ENCODE measurements around the gene METTL8. TPM values are rescaled to one million over a fixed set of nuclear protein-coding genes. Genes with fewer than 3 reads are reported as not detected.

Gene METTL8
- total RNA-seq, 1 experiment from 2014 or later, result 34.4 TPM

GRCh38 chr2:171480908-171481307, 47.1 kb upstream of the METTL8 start:
- Histone ChIP-seq H3K4me2 (ENCODE audit: low read length) (no peak overlapping the region), H4K20me1 (ENCODE audit: insufficient read depth) (no peaks in the 10 kb centered on the region), H2AFZ (ENCODE audit: low read depth, low read length, poor library complexity, severe bottlenecking) (no peak overlapping the region), H3K36me3 (ENCODE audit: control insufficient read depth in 1 of 2, insufficient read depth in 2 of 2, low read length in 2 of 2) (no peaks in the 10 kb centered on the region), H3K9me2 (ENCODE audit: insufficient read depth) (no peaks in the 10 kb centered on the region), H3K4me3 (replicated peaks in 1 of 2; ENCODE audit: low read depth in 1 of 2, low read length in 2 of 2) (no peak overlapping the region), H3K9me3 (ENCODE audit: control insufficient read depth in 1 of 2, insufficient read depth in 1 of 2, low read depth in 1 of 2, low read length in 2 of 2) (no peaks in the 10 kb centered on the region), H3K79me2 (ENCODE audit: insufficient read depth, low read length) (no peaks in the 10 kb centered on the region), H3K4me1 (ENCODE audit: control insufficient read depth in 1 of 2, insufficient read depth in 2 of 2, low read length in 2 of 2) (no peaks in the 10 kb centered on the region), H3K9ac (ENCODE audit: low read length) (no peak overlapping the region), H3K27me3 (ENCODE audit: insufficient read depth, low read length) (no peaks in the 10 kb centered on the region), H3K27ac (ENCODE audit: low read depth, low read length) (no peak overlapping the region)
- no peak for TF ChIP-seq EZH2phosphoT487 (IDR thresholded peaks at IDR 0.05; ENCODE audit: borderline replicate concordance)
- TF ChIP-seq POLR2AphosphoS5 (IDR thresholded peaks at IDR 0.05; ENCODE audit: low read depth, low read length), result no peak
- no peak for TF ChIP-seq SRF (IDR thresholded peaks at IDR 0.05; ENCODE audit: low read depth)
- no peak for TF ChIP-seq ZFX (IDR thresholded peaks at IDR 0.05)
- TF ChIP-seq EZH2 (IDR thresholded peaks at IDR 0.05), result no peak
- no TSS peak for BruUV-seq (replicated peaks)
- ChIA-PET CTCF (no interaction called here), RAD21 (ENCODE audit: low non-redundant PET in 1 of 2, low total read pairs in 2 of 2, uncharacterized antibody in 2 of 2, unreplicated experiment in 2 of 2) (no interaction called here), POLR2A (no interaction called here)
- DNase-seq (ENCODE audit: low read depth, low spot score), result no peak
- ATAC-seq, result no peak
- intact Hi-C loops (cut with micrococcal nuclease), result no loop called here

DNA sequence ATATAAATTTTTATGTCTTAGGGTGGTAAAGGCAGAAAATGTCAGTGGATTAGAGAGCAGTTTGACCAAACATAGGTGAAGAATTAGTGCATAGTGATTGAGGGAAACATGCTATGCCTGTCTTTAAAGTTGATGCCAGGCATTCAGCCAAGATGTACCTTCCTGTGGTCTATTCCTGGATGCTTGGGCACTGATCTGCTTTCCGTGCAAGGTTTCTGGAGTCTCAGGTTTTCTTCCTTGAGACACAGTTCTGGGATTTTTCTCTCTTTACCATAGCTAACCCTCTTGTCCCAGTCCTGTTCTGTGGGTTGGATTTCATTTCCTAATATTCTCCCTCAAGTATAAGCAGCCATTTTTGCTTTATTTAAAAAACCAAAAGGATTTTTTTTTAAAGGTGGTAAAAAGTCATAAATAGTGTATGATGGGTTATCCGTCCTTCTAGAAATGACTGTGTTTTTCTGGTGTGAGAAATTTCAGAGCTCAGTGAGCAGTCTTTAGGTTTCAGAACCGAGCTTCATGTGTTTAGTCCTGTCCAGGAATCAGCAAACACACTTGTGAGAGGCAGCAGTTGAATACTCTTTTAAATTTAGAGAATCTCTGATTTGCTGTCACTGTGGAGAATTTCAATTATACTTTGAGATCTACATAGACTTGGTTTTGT, 45.5 kb upstream of the METTL8 start:
- no peak overlapping the region for H2AFZ ChIP-seq (ENCODE audit: low read depth, low read length, poor library complexity, severe bottlenecking)
- H3K9me2 ChIP-seq (ENCODE audit: insufficient read depth), result no peaks in the 10 kb centered on the region
- no peaks in the 10 kb centered on the region for H3K4me1 ChIP-seq (ENCODE audit: control insufficient read depth in 1 of 2, insufficient read depth in 2 of 2, low read length in 2 of 2)
- H4K20me1 ChIP-seq (ENCODE audit: insufficient read depth), result no peaks in the 10 kb centered on the region
- no TSS peak for BruUV-seq (replicated peaks)
- RAD21 ChIA-PET (ENCODE audit: low non-redundant PET in 1 of 2, low total read pairs in 2 of 2, uncharacterized antibody in 2 of 2, unreplicated experiment in 2 of 2), result no interaction called here
- H3K9ac ChIP-seq (ENCODE audit: low read length), result no peak overlapping the region
- no peak overlapping the region for H3K4me2 ChIP-seq (ENCODE audit: low read length)
- H3K36me3 ChIP-seq (ENCODE audit: control insufficient read depth in 1 of 2, insufficient read depth in 2 of 2, low read length in 2 of 2), result no peaks in the 10 kb centered on the region
- H3K79me2 ChIP-seq (ENCODE audit: insufficient read depth, low read length), result no peaks in the 10 kb centered on the region
- H3K27me3 ChIP-seq (ENCODE audit: insufficient read depth, low read length), result no peaks in the 10 kb centered on the region
- TF ChIP-seq CEBPB (IDR thresholded peaks at IDR 0.05; ENCODE audit: low read depth) (no peak), JUND (IDR thresholded peaks at IDR 0.05) (no peak), FOSL1 (IDR thresholded peaks at IDR 0.05; ENCODE audit: low read depth) (no peak), TCF7L2 (IDR thresholded peaks at IDR 0.05; ENCODE audit: borderline replicate concordance, extremely low read depth, insufficient read depth, insufficient read length) (no peak), EZH2phosphoT487 (IDR thresholded peaks at IDR 0.05; ENCODE audit: borderline replicate concordance) (no peak), EGR1 (IDR thresholded peaks at IDR 0.05; ENCODE audit: low read depth) (no peak), REST (IDR thresholded peaks at IDR 0.05; ENCODE audit: low read depth) (no peak), EZH2 (IDR thresholded peaks at IDR 0.05) (no peak)
- H3K4me3 ChIP-seq (replicated peaks in 1 of 2; ENCODE audit: low read depth in 1 of 2, low read length in 2 of 2), result no peak overlapping the region
- ATAC-seq (no peak), DNase-seq (ENCODE audit: low read depth, low spot score) (no peak)
- CTCF ChIA-PET, result no interaction called here
- intact Hi-C loops (cut with micrococcal nuclease), result no loop called here
- POLR2A ChIA-PET, result no interaction called here
- no peak overlapping the region for H3K27ac ChIP-seq (ENCODE audit: low read depth, low read length)
- H3K9me3 ChIP-seq (ENCODE audit: control insufficient read depth in 1 of 2, insufficient read depth in 1 of 2, low read depth in 1 of 2, low read length in 2 of 2), result no peaks in the 10 kb centered on the region

Data from HCT116 (cell line).